Endothelial cell of umbilical vein (primary cell): ENCODE data around the gene NHSL2. TPM values are rescaled to one million over a fixed set of nuclear protein-coding genes. Genes with fewer than 3 reads are reported as not detected.

Experiments
- BruUV-seq: library from RNA; stranded (reverse); fragments of 400-500 nt; replicated peaks from 2 replicates; lab custom pipeline; 2021; lab: Mats Ljungman, UMichigan
- CTCF ChIA-PET: fragments of 300-600, 350-600 bp; sonication (Branson Sonifier 250); formaldehyde crosslinking; loops from one replicate; lab custom pipeline; 2021; ENCODE audit warnings: antibody characterized with exemption, inconsistent platforms; lab: Charles Lee
- POLR2A ChIA-PET: fragments of 300-600, 350-600 bp; sonication (Branson Sonifier 250); formaldehyde crosslinking; loops from one replicate; lab custom pipeline; 2021; ENCODE audit warnings: antibody characterized with exemption, inconsistent platforms; lab: Charles Lee
- DNase-seq: peaks from one replicate; pipeline ENCODE4 v3.0.0-alpha.2; 2011; ENCODE audit warnings: low read depth, low spot score
- FAIRE-seq: peaks from 2 replicates; lab custom pipeline; 2011; peaks lifted over from hg19 to GRCh38; lab: Jason Lieb, UNC
- H2AFZ ChIP-seq: 2 replicates; pipeline ENCODE4 v1.6.0; 2012; ENCODE audit warnings: low read depth, low read length, control low read depth, inconsistent platforms
- H3K27ac ChIP-seq: 2 replicates; pipeline ENCODE4 v1.5.1; 2011; ENCODE audit warnings: low read depth, mild to moderate bottlenecking, control low read depth, low read length, moderate library complexity; ENCODE audit not compliant: insufficient read depth
- H3K27me3 ChIP-seq, 2 experiments: 2 replicates each; pipeline versions ENCODE4 v1.6.0 to v1.6.1; 2011; ENCODE audit warnings: low read length in 2 of 2, mixed read lengths in 1 of 2; ENCODE audit not compliant: control insufficient read depth in 2 of 2, insufficient read depth in 2 of 2
- H3K36me3 ChIP-seq, 2 experiments: 2 replicates in 1 of 2; 3 replicates in 1 of 2; pipeline ENCODE4 v1.5.1; 2011; ENCODE audit warnings: low read length in 2 of 2, mild to moderate bottlenecking in 1 of 2, moderate library complexity in 1 of 2; ENCODE audit not compliant: control insufficient read depth in 2 of 2, insufficient read depth in 2 of 2; ENCODE audit errors: extremely low read depth in 1 of 2
- H3K4me1 ChIP-seq: 3 replicates; pipeline ENCODE4 v1.5.1; 2011; ENCODE audit warnings: mild to moderate bottlenecking, low read length; ENCODE audit not compliant: control insufficient read depth, insufficient read depth; ENCODE audit errors: extremely low read depth
- H3K4me2 ChIP-seq: 2 replicates; pipeline ENCODE4 v1.6.1; 2011; ENCODE audit warnings: low read length, control low read depth, mixed read lengths; ENCODE audit not compliant: insufficient read depth
- H3K4me3 ChIP-seq, 3 experiments: fragments of 200-600 bp in 1 of 3; sonication (generic), shearing (Covaris generic) in 1 of 3; replicated peaks in 1 of 3; 2 replicates each; pipeline ENCODE4 v1.5.1; 2011 to 2016; ENCODE audit warnings: control low read depth in 3 of 3, low read length in 3 of 3, mild to moderate bottlenecking in 2 of 3, inconsistent platforms in 1 of 3, low read depth in 1 of 3, moderate library complexity in 1 of 3; ENCODE audit not compliant: insufficient read depth in 1 of 3
- H3K79me2 ChIP-seq: 2 replicates; pipeline ENCODE4 v1.6.0; 2012; ENCODE audit warnings: low read length, inconsistent platforms; ENCODE audit not compliant: control insufficient read depth, insufficient read depth
- H3K9ac ChIP-seq: replicated peaks from 2 replicates; pipeline ENCODE3; 2011; ENCODE audit warnings: low read length, control low read depth; ENCODE audit not compliant: insufficient read depth; ENCODE audit errors: extremely low read depth
- H3K9me1 ChIP-seq: replicated peaks from 3 replicates; pipeline ENCODE4 v1.6.0; 2011; ENCODE audit warnings: mild to moderate bottlenecking, low read length; ENCODE audit not compliant: control insufficient read depth, insufficient read depth; ENCODE audit errors: extremely low read depth
- H3K9me3 ChIP-seq: replicated peaks from 2 replicates; pipeline ENCODE4 v1.5.1; 2012; ENCODE audit warnings: low read length, inconsistent platforms; ENCODE audit not compliant: control insufficient read depth, insufficient read depth
- H4K20me1 ChIP-seq: replicated peaks from 2 replicates; pipeline ENCODE3; 2011; ENCODE audit warnings: mild to moderate bottlenecking, low read length; ENCODE audit not compliant: control insufficient read depth, insufficient read depth; ENCODE audit errors: extremely low read depth
- EZH2 ChIP-seq: IDR thresholded peaks from 2 replicates; pipeline ENCODE4 v1.6.1; 2012; ENCODE audit warnings: borderline replicate concordance, low read depth, mild to moderate bottlenecking, moderate library complexity, low read length, inconsistent platforms; ENCODE audit not compliant: severe bottlenecking
- FOS ChIP-seq: IDR thresholded peaks from 2 replicates; pipeline ENCODE4 v1.6.1; 2011; ENCODE audit warnings: mild to moderate bottlenecking, low read length, moderate library complexity, borderline replicate concordance; ENCODE audit not compliant: insufficient read depth
- GATA2 ChIP-seq: IDR thresholded peaks from 2 replicates; pipeline ENCODE4 v1.7.0; 2011; ENCODE audit warnings: low read depth, mild to moderate bottlenecking, moderate library complexity, mixed read lengths, low read length; ENCODE audit not compliant: insufficient read length, insufficient read depth
- JUN ChIP-seq: IDR thresholded peaks from 2 replicates; pipeline ENCODE4 v1.6.1; 2011; ENCODE audit warnings: borderline replicate concordance, low read depth; ENCODE audit not compliant: insufficient read length, insufficient read depth
- MYC ChIP-seq: IDR thresholded peaks from one replicate; pipeline ENCODE4 v1.6.1; 2011; ENCODE audit warnings: mild to moderate bottlenecking, low read depth, low read length
- POLR2A ChIP-seq: IDR thresholded peaks from 2 replicates; pipeline ENCODE4 v1.6.1; 2012; ENCODE audit warnings: low read depth, mild to moderate bottlenecking, control low read depth, low read length
- POLR2AphosphoS5 ChIP-seq: IDR thresholded peaks from 2 replicates; pipeline ENCODE4 v1.6.1; 2012; ENCODE audit warnings: low read depth, mild to moderate bottlenecking, control low read depth, low read length, moderate library complexity; ENCODE audit not compliant: insufficient read depth
- dilution Hi-C: fragments of 300-500 bp; cut with MboI; formaldehyde crosslinking; loops from one replicate; pipeline ENCODE4 v1.15.0; 2019; ENCODE audit warnings: low sequenced_read_pairs; ENCODE audit not compliant: extremely low pct_ligation_motif_present
- intact Hi-C: fragments of 100-400 bp; cut with micrococcal nuclease; formaldehyde crosslinking; loops from one replicate; pipeline ENCODE4 v1.10.0; 2022
- polyA plus RNA-seq, 4 experiments: library from polyadenylated mRNA; depleted of rRNA in 3 of 4; stranded (reverse) in 3 of 4; unstranded in 1 of 4; fragments of >200 nt; gene quantifications; 2 replicates each; pipeline versions ENCODE4 v1.2.1 to v1.2.3, GENCODE V29; 2011 to 2012; ENCODE audit warnings: missing spikeins in 1 of 4
- total RNA-seq: library from RNA; stranded (reverse); gene quantifications from 2 replicates; pipeline ENCODE4 v1.2.3, GENCODE V29; 2021
- TF ChIP-seq, protein P1 (sequence below): IDR thresholded peaks from 2 replicates; pipeline ENCODE4 v1.6.1; 2011; ENCODE audit not compliant: insufficient read depth, insufficient read length
- TF ChIP-seq, protein P2 (sequence below), 2 donors: IDR thresholded peaks; 1 replicate in 1 of 2; 2 replicates in 1 of 2; pipeline ENCODE4 v1.5.1; 2011; ENCODE audit warnings: low read length in 2 of 2, mild to moderate bottlenecking in 2 of 2, moderate library complexity in 2 of 2, control low read depth in 1 of 2, inconsistent platforms in 1 of 2, low read depth in 1 of 2; ENCODE audit not compliant: insufficient read depth in 1 of 2; ENCODE audit errors: extremely low read depth in 1 of 2

NHSL2 gene
- total and polyA plus RNA-seq, 2 donors (not counting 3 experiments of a cell fraction or from before 2014, with no cell fraction given): 23.5 to 49.9 TPM

DNA sequence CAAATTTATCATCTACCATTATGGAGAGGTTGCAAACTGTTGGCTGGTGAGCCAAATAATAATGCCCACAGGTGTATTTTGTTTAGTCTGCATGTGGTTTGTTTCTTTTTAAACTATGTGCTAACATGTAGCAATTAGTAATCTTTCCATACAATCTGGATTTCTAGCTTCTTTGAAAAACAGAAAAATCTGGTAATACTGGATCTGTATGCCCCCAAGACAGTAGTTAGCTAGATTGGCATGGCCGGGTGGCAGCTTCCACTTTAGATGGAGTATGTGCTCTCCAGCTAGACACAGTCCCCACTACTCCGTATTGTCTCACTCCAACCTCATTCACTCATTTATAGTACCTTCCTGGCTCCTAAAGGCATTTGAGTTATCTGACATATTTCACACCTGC, 91.3 kb downstream of the NHSL2 start:
- no peaks in the 10 kb centered on the region for H3K36me3 ChIP-seq
- H3K9me1 ChIP-seq: no peaks in the 10 kb centered on the region
- H3K79me2 ChIP-seq: no peaks in the 10 kb centered on the region
- H3K4me1 ChIP-seq: peaks cover 8% of the 10 kb centered on the region
- no peaks in the 10 kb centered on the region for H4K20me1 ChIP-seq
- DNase-seq (no peak), FAIRE-seq (no peak)
- H3K9me3 ChIP-seq: no peaks in the 10 kb centered on the region
- no peak overlapping the region for H3K4me3 ChIP-seq
- intact Hi-C loops (loop anchor here (10.0 kb wide), 1 partner anchor 243 kb away; no protein-coding TSS in a partner anchor), dilution Hi-C loops (no loop called here)
- ChIA-PET CTCF (interaction anchor here (0.9 kb wide), 1 partner anchor 79 kb away, joined by 3 read pairs; no protein-coding TSS in a partner anchor), POLR2A (no interaction called here)
- H2AFZ ChIP-seq: no peak overlapping the region
- TF ChIP-seq POLR2AphosphoS5 (no peak), JUN (no peak), FOS (no peak), GATA2 (no peak), EZH2 (no peak), MYC (no peak), POLR2A (no peak)
- TF ChIP-seq, protein P1, sequence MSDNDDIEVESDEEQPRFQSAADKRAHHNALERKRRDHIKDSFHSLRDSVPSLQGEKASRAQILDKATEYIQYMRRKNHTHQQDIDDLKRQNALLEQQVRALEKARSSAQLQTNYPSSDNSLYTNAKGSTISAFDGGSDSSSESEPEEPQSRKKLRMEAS: no peak
- TF ChIP-seq, protein P2, sequence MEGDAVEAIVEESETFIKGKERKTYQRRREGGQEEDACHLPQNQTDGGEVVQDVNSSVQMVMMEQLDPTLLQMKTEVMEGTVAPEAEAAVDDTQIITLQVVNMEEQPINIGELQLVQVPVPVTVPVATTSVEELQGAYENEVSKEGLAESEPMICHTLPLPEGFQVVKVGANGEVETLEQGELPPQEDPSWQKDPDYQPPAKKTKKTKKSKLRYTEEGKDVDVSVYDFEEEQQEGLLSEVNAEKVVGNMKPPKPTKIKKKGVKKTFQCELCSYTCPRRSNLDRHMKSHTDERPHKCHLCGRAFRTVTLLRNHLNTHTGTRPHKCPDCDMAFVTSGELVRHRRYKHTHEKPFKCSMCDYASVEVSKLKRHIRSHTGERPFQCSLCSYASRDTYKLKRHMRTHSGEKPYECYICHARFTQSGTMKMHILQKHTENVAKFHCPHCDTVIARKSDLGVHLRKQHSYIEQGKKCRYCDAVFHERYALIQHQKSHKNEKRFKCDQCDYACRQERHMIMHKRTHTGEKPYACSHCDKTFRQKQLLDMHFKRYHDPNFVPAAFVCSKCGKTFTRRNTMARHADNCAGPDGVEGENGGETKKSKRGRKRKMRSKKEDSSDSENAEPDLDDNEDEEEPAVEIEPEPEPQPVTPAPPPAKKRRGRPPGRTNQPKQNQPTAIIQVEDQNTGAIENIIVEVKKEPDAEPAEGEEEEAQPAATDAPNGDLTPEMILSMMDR (IDR thresholded peaks at IDR 0.05; ENCODE audit: extremely low read depth in 1 of 2, insufficient read depth in 1 of 2, low read depth in 1 of 2, low read length in 2 of 2): no peak
- H3K4me2 ChIP-seq: no peak overlapping the region
- no peak overlapping the region for H3K27ac ChIP-seq
- H3K9ac ChIP-seq: no peak overlapping the region
- BruUV-seq: no TSS peak
- H3K27me3 ChIP-seq: no peaks in the 10 kb centered on the region
